T-helper 1 cell treated with Interleukin-12 subunit alpha and Interleukin-12 subunit beta and Interleukin-4 antibody, amounts not matched to agents 30 ng/mL and 1 ng/mL, for 36 hours (primary cell): ENCODE measurements around the gene MYH8. TPM values are rescaled to one million over a fixed set of nuclear protein-coding genes. Genes with fewer than 3 reads are reported as not detected.

Source experiments
- intact Hi-C: fragments of 100-400 bp; cut with micrococcal nuclease; formaldehyde crosslinking; loops from one replicate; pipeline ENCODE4 v1.15.1; 2024
- total RNA-seq: library from RNA; stranded (reverse); gene quantifications from 2 replicates; pipeline ENCODE4 v1.2.3, GENCODE V29; 2022

The MYH8 gene
- total RNA-seq, 1 donor from 2014 or later, result not detected

GRCh38 chr17:10384175-10384574 lies 37.6 kb downstream of the MYH8 start:
- intact Hi-C loops, result no loop called here

- intact Hi-C loops, result no loop called here
Measured at GRCh38 chr17:10380631-10381408, 40.9 kb downstream of the MYH8 start.

- intact Hi-C loops, result no loop called here
Measured at GRCh38 chr17:10372906-10373305, 48.8 kb downstream of the MYH8 start, which contains the start of gene MYH13. TSS of gene MYH13 (minus strand) at chr17:10373006. CDS start at chr17:10364530, 8,476 bp downstream.

- intact Hi-C loops, result no loop called here
Measured at GRCh38 chr17:10370016-10370608, 51.6 kb downstream of the MYH8 start.

GRCh38 chr17:10369239-10369638 lies 52.5 kb downstream of the MYH8 start:
- intact Hi-C loops, result no loop called here

GRCh38 chr17:10368561-10368960 lies 53.2 kb downstream of the MYH8 start:
- intact Hi-C loops, result no loop called here

- intact Hi-C loops, result no loop called here
Measured at GRCh38 chr17:10360578-10360977, 61.2 kb downstream of the MYH8 start.

GRCh38 chr17:10357768-10358167 lies 64.0 kb downstream of the MYH8 start:
- intact Hi-C loops, result no loop called here

- intact Hi-C loops, result no loop called here
Measured at GRCh38 chr17:10354651-10355050, 67.1 kb downstream of the MYH8 start.

- intact Hi-C loops, result no loop called here
Measured at GRCh38 chr17:10352893-10353292, 68.9 kb downstream of the MYH8 start.

- intact Hi-C loops, result no loop called here
Measured at GRCh38 chr17:10349403-10349802, 72.3 kb downstream of the MYH8 start.

GRCh38 chr17:10344816-10345215 lies 76.9 kb downstream of the MYH8 start:
- intact Hi-C loops, result no loop called here

Other genes starting within 250 kb of the MYH8 start
- gene GAS7, start 223.3 kb downstream of the MYH8 start, total RNA-seq, result not detected in 2 replicates
- not detected in 2 replicates for gene MYH13, start 48.9 kb downstream of the MYH8 start, total RNA-seq
- not detected in 2 replicates for gene MYH4, start 47.6 kb upstream of the MYH8 start, total RNA-seq
- gene MYH1, start 96.6 kb upstream of the MYH8 start, total RNA-seq, result not detected in 2 replicates
- not detected in 2 replicates for gene MYH2, start 127.7 kb upstream of the MYH8 start, total RNA-seq
- gene MYH3, start 235.4 kb upstream of the MYH8 start, total RNA-seq, result 6.1 TPM in 2 replicates